GM21576 (cell line): ENCODE data around the gene GRIK2.

Source experiments
- ATAC-seq: cut with Tn5 transposase; IDR thresholded peaks from one replicate; pipeline ENCODE4 v1.9.1; 2021; ENCODE audit warnings: mild to moderate bottlenecking, moderate library complexity; ENCODE audit not compliant: unreplicated experiment

Gene GRIK2

GRCh38 chr6:101399616-101400162 lies 6.2 kb downstream of the GRIK2 start:
- ATAC-seq: no peak

- ATAC-seq: no peak
Measured at GRCh38 chr6:101400326-101401135, 7.0 kb downstream of the GRIK2 start.

- ATAC-seq: no peak
Measured at GRCh38 chr6:101401171-101401570, 7.7 kb downstream of the GRIK2 start.

GRCh38 chr6:101401792-101402621 lies 8.5 kb downstream of the GRIK2 start:
- ATAC-seq: no peak

- no peak for ATAC-seq
Measured at GRCh38 chr6:101402622-101403031, 9.1 kb downstream of the GRIK2 start.

GRCh38 chr6:101403216-101403945 lies 9.9 kb downstream of the GRIK2 start:
- ATAC-seq: no peak

GRCh38 chr6:101404775-101405174 lies 11.3 kb downstream of the GRIK2 start:
- no peak for ATAC-seq

GRCh38 chr6:101413773-101414172 lies 20.3 kb downstream of the GRIK2 start:
- ATAC-seq: no peak

- no peak for ATAC-seq
Measured at GRCh38 chr6:101417900-101418299, 24.4 kb downstream of the GRIK2 start.

- ATAC-seq: no peak
Measured at GRCh38 chr6:101422251-101422650, 28.7 kb downstream of the GRIK2 start.

- ATAC-seq: no peak
Measured at GRCh38 chr6:101422811-101423210, 29.3 kb downstream of the GRIK2 start.

GRCh38 chr6:101429270-101429669 lies 35.8 kb downstream of the GRIK2 start:
- ATAC-seq: no peak

- ATAC-seq: no peak
Measured at GRCh38 chr6:101429845-101430244, 36.3 kb downstream of the GRIK2 start.

GRCh38 chr6:101433141-101433540 lies 39.6 kb downstream of the GRIK2 start:
- no peak for ATAC-seq

GRCh38 chr6:101434601-101435000 lies 41.1 kb downstream of the GRIK2 start:
- no peak for ATAC-seq

- ATAC-seq: no peak
Measured at GRCh38 chr6:101435038-101435437, 41.5 kb downstream of the GRIK2 start.

- ATAC-seq: no peak
Measured at GRCh38 chr6:101439790-101440189, 46.3 kb downstream of the GRIK2 start.

GRCh38 chr6:101443315-101443714 lies 49.8 kb downstream of the GRIK2 start:
- no peak for ATAC-seq

- no peak for ATAC-seq
Measured at GRCh38 chr6:101444717-101445116, 51.2 kb downstream of the GRIK2 start.

- ATAC-seq: no peak
Measured at GRCh38 chr6:101445527-101445926, 52.0 kb downstream of the GRIK2 start.

- no peak for ATAC-seq
Measured at GRCh38 chr6:101450901-101451300, 57.4 kb downstream of the GRIK2 start.
